ENCODE measurements around the gene FBN2.

- TF ChIP-seq POLR2AphosphoS5 (IDR thresholded peaks at IDR 0.05; ENCODE audit: low read depth, low read length) (no peak), POLR2A (IDR thresholded peaks at IDR 0.05; ENCODE audit: low read depth, low read length) (no peak), TAF1 (IDR thresholded peaks at IDR 0.05; ENCODE audit: borderline replicate concordance, low read depth, low read length) (no peak)
These were observed 179.2 kb downstream of the FBN2 start for GRCh38 chr5:128358826-128359225.
